GM12878 (cell line): Measurements from ENCODE around the gene ELK4. TPM values are rescaled to one million over a fixed set of nuclear protein-coding genes. Genes with fewer than 3 reads are reported as not detected.

Source experiments
- ATAC-seq: fragments of 200-7000 bp; cut with Tn5 transposase; 3 replicates; pipeline ENCODE4 v1.9.1; 2020; ENCODE audit warnings: mild to moderate bottlenecking, moderate library complexity
- BruUV-seq: library from RNA; stranded (reverse); fragments of 400-500 nt; replicated peaks from 2 replicates; lab custom pipeline; 2021; lab: Mats Ljungman, UMichigan
- CTCF ChIA-PET: fragments of 300-600 bp; sonication (Branson Sonifier 250); formaldehyde crosslinking; extraction: SDS; loops from one replicate; lab custom pipeline; 2021; ENCODE audit warnings: inconsistent platforms; lab: Yijun Ruan, JAX
- POLR2A ChIA-PET: fragments of 350-600 bp; formaldehyde crosslinking; extraction: SDS; loops from one replicate; lab custom pipeline; 2021; ENCODE audit warnings: inconsistent platforms; lab: Charles Lee
- RAD21 ChIA-PET: fragments of 300-600 bp; sonication (Branson Sonifier 250); formaldehyde crosslinking; loops from one replicate; lab custom pipeline; 2023; ENCODE audit warnings: antibody characterized with exemption; ENCODE audit not compliant: unreplicated experiment; lab: Charles Lee
- SMC1A ChIA-PET: fragments of 300-600 bp; sonication (Branson Sonifier 250); formaldehyde crosslinking; loops from one replicate; lab custom pipeline; 2023; ENCODE audit not compliant: unreplicated experiment, uncharacterized antibody; lab: Charles Lee
- DNase-seq: peaks from one replicate; pipeline ENCODE4 v3.0.0-alpha.2; 2011; ENCODE audit warnings: low read depth, low spot score
- FAIRE-seq: peaks from 3 replicates; lab custom pipeline; 2011; peaks lifted over from hg19 to GRCh38; lab: Jason Lieb, UNC
- H2AFZ ChIP-seq: 2 replicates; pipeline ENCODE4 v1.6.0; 2011; ENCODE audit warnings: low read depth, low read length, control low read depth; ENCODE audit not compliant: control insufficient read depth
- H3K27ac ChIP-seq: 2 replicates; pipeline ENCODE4 v1.5.1; 2011; ENCODE audit warnings: control low read depth; ENCODE audit not compliant: control insufficient read depth, insufficient read depth
- H3K27me3 ChIP-seq, 2 experiments: replicated peaks in 1 of 2; 2 replicates each; pipeline versions ENCODE4 v1.6.0 to v1.6.1; 2011; ENCODE audit warnings: low read length in 1 of 2; ENCODE audit not compliant: control insufficient read depth in 2 of 2, insufficient read depth in 2 of 2
- H3K36me3 ChIP-seq, 2 experiments: 2 replicates each; pipeline ENCODE4 v1.5.1; 2011; ENCODE audit warnings: low read length in 1 of 2; ENCODE audit not compliant: control insufficient read depth in 2 of 2, insufficient read depth in 2 of 2
- H3K4me1 ChIP-seq: 2 replicates; pipeline ENCODE4 v1.6.1; 2011; ENCODE audit warnings: mild to moderate bottlenecking, low read length, moderate library complexity, mixed read lengths; ENCODE audit not compliant: control insufficient read depth, insufficient read depth
- H3K4me2 ChIP-seq: 2 replicates; pipeline ENCODE4 v1.6.0; 2011; ENCODE audit warnings: control low read depth; ENCODE audit not compliant: control insufficient read depth, insufficient read depth
- H3K4me3 ChIP-seq: fragments of 200-600 bp; sonication (generic); 2 replicates; pipeline ENCODE4 v1.5.1; 2016
- H3K79me2 ChIP-seq: 2 replicates; pipeline ENCODE4 v1.6.0; 2011; ENCODE audit warnings: low read length; ENCODE audit not compliant: control insufficient read depth, insufficient read depth
- H3K9ac ChIP-seq: 2 replicates; pipeline ENCODE4 v1.8.0; 2011; ENCODE audit warnings: low read length, control low read depth, mixed read lengths; ENCODE audit not compliant: control insufficient read depth, insufficient read depth
- H3K9me3 ChIP-seq: replicated peaks from 3 replicates; pipeline ENCODE4 v1.5.1; 2011; ENCODE audit warnings: mild to moderate bottlenecking, low read length; ENCODE audit not compliant: control insufficient read depth, insufficient read depth
- H4K20me1 ChIP-seq: 2 replicates; pipeline ENCODE4 v1.6.0; 2011; ENCODE audit not compliant: control insufficient read depth, insufficient read depth
- BMI1 ChIP-seq: fragments of 450-650 bp; IDR thresholded peaks from 2 replicates; pipeline ENCODE4 v1.6.1; 2016; ENCODE audit warnings: mild to moderate bottlenecking, moderate library complexity, borderline replicate concordance
- CBFB ChIP-seq: IDR thresholded peaks from 2 replicates; pipeline ENCODE4 v1.6.1; 2016; ENCODE audit warnings: antibody characterized with exemption, low read depth
- CBX3 ChIP-seq: fragments of 200-600 bp; sonication (generic); IDR thresholded peaks from 2 replicates; pipeline ENCODE4 v1.6.1; 2016; ENCODE audit warnings: low read depth, borderline replicate concordance
- CHD4 ChIP-seq: fragments of 200-600 bp; sonication (generic); IDR thresholded peaks from 2 replicates; pipeline ENCODE4 v1.6.1; 2016; ENCODE audit warnings: mild to moderate bottlenecking
- DPF2 ChIP-seq: fragments of 450-650 bp; IDR thresholded peaks from 2 replicates; pipeline ENCODE4 v1.6.1; 2017; ENCODE audit warnings: mild to moderate bottlenecking
- MEF2B ChIP-seq: fragments of 450-650 bp; IDR thresholded peaks from 2 replicates; pipeline ENCODE4 v1.6.1; 2018; ENCODE audit warnings: mild to moderate bottlenecking, moderate library complexity; ENCODE audit not compliant: partially characterized antibody, poor library complexity, severe bottlenecking
- NBN ChIP-seq: fragments of 450-650 bp; IDR thresholded peaks from 2 replicates; pipeline ENCODE4 v1.6.1; 2016
- POLR2AphosphoS5 ChIP-seq: IDR thresholded peaks from 2 replicates; pipeline ENCODE4 v1.6.1; 2011; ENCODE audit warnings: mild to moderate bottlenecking, low read length, inconsistent platforms
- SIX5 ChIP-seq: IDR thresholded peaks from 2 replicates; pipeline ENCODE4 v1.6.1; 2011; ENCODE audit warnings: mild to moderate bottlenecking, low read depth, low read length, moderate library complexity; ENCODE audit not compliant: severe bottlenecking
- TAF1 ChIP-seq: IDR thresholded peaks from 2 replicates; pipeline ENCODE4 v1.6.1; 2011; ENCODE audit warnings: mild to moderate bottlenecking, low read depth, low read length, borderline replicate concordance
- YY1 ChIP-seq: IDR thresholded peaks from 2 replicates; pipeline ENCODE4 v1.6.1; 2011; ENCODE audit warnings: low read depth, mild to moderate bottlenecking, low read length
- ZNF384 ChIP-seq: IDR thresholded peaks from 2 replicates; pipeline ENCODE4 v1.6.1; 2012; ENCODE audit warnings: low read depth, mild to moderate bottlenecking, low read length, improper control_type of control experiment, borderline replicate concordance
- ZNF622 ChIP-seq: fragments of 450-650 bp; IDR thresholded peaks from 2 replicates; pipeline ENCODE4 v1.6.1; 2017; ENCODE audit warnings: mild to moderate bottlenecking, inconsistent platforms
- WGBS: methylation state at CpG from one replicate; pipeline ENCODE4 v1.1.6; 2016; ENCODE audit warnings: low lambda C conversion rate; ENCODE audit not compliant: insufficient replicate concordance, insufficient coverage; ENCODE audit errors: missing lambda C conversion rate; 5-methylcytosine and 5-hydroxymethylcytosine counted together
- in situ Hi-C: fragments of 300-500 bp; cut with MboI; formaldehyde crosslinking; loops from 9 replicates; pipeline ENCODE4 v1.14.3; 2018; ENCODE audit warnings: mixed read lengths
- intact Hi-C: fragments of 100-400 bp; cut with micrococcal nuclease; formaldehyde crosslinking; loops from one replicate; pipeline ENCODE4 v1.14.2; 2022; ENCODE audit not compliant: unreplicated experiment
- polyA plus RNA-seq, 11 experiments: library from polyadenylated mRNA; depleted of rRNA in 4 of 11; unstranded in 6 of 11; stranded (reverse) in 5 of 11; fragments of >200 nt; fragmentation: Nextera tagmentation in 4 of 11; fragmentation: Illumina TruSeq in 1 of 11; extraction: Ambion mirVana in 4 of 11; extraction: Trizol in 1 of 11; gene quantifications; 1 replicate in 1 of 11; 2 replicates in 10 of 11; pipeline versions ENCODE4 v1.2.1 to v1.2.3, GENCODE V29; 2011 to 2016; ENCODE audit warnings: inconsistent platforms in 2 of 11, missing spikeins in 2 of 11, low read depth in 1 of 11
- total RNA-seq, 4 experiments: library from RNA; depleted of rRNA in 3 of 4; stranded (reverse); fragments of >200 nt in 3 of 4; fragmentation: Illumina TruSeq in 1 of 4; extraction: Trizol in 1 of 4; gene quantifications; 2 replicates each; pipeline versions ENCODE4 v1.2.1 to v1.2.3, GENCODE V29; 2013 to 2021
- TF ChIP-seq, protein P1 (sequence below): fragments of 450-650 bp; formaldehyde crosslinking; IDR thresholded peaks from 2 replicates; pipeline ENCODE4 v1.5.0; 2022; ENCODE audit warnings: mild to moderate bottlenecking, missing genetic modification characterization
- TF ChIP-seq, protein P2 (sequence below): fragments of 450-650 bp; IDR thresholded peaks from 2 replicates; pipeline ENCODE4 v1.6.1; 2018; ENCODE audit warnings: borderline replicate concordance, mild to moderate bottlenecking; ENCODE audit not compliant: partially characterized antibody

The ELK4 gene
- total and polyA plus RNA-seq, 10 of the 15 experiments (the other 5 are each of a cell fraction or from before 2014, with no cell fraction given) = 5.2 to 71.5 (median 18.5) TPM

DNA sequence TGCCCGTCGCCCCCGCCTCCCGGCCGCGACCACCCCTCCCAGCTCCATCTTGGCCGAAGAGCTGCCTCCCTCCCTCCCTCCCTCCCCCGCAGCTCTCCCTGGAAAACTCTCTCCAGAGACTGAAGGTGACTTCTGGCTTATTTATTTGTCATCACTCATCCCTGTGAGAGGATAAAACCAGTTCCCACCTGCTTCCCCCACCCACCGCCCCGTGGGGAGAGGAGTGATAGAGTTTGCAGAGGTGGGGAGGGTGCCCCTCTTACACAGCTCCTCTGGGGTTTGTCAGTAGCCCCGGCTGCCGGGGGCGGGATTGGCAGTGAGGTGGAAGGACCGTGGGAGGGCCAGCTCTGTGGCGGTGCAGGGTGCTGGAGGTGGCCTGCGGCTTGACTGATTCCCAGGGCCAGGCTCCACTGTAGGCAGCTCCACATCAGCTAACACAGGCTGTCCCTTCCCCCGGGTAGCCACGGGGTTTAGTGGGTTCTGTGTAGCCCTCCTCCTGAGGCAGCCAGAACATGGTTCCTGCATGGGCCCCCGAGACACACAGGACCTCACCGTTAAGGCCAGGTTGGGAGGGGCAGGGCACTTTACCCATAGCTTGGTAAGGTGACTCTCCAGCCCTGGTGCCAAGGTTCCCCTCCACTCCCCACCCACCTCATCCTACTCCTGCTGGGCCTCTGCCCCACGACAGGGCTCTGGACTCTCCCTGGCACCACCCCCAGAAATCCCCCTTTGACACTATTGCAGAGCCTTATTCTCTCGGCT, 62.2 kb downstream of the ELK4 start (continued):
- TF ChIP-seq CBFB (no peak), ZNF384 (no peak), NBN (no peak)

DNA sequence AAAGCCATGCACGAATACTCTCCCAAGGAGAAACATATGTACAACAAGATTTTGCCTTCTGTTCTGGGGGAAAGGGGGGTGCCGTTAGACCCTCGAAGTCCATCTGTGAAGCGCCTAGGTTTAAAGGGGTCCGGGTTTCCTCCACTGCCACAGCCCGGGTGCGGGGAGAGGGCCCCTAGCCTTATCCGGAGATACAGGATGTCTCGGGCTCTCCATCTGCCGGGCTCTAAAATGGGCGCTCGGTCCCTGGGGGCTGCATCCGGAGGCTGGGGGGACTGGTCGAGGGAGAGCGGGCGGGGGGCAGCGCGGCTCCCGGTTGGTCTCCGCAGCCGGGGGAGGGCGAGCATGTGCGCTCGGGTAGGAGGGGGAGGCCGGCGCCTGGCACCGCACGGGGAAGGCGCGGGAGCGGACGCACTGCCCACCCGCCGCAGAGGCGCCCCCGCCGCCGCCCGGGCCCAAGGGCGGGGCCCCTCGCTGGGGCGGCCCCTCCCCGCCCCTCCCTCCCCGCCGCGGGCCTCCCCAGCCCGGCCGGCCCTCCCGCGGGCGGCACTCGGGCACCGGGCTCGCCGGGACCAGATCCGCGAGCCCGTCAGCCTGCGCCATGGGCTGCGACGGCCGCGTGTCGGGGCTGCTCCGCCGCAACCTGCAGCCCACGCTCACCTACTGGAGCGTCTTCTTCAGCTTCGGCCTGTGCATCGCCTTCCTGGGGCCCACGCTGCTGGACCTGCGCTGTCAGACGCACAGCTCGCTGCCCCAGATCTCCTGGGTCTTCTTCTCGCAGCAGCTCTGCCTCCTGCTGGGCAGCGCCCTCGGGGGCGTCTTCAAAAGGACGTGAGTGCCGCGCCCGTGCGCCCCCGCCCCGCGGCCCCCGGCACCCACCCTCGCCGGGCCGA, 63.1 kb downstream of the ELK4 start:
- no TSS peak for BruUV-seq
- Histone ChIP-seq H3K27ac (no peak overlapping the region), H3K4me3 (no peak overlapping the region), H4K20me1 (no peaks in the 10 kb centered on the region), H3K27me3 (peaks cover 9 to 17% of the 10 kb centered on the region in 2 experiments), H3K9ac (no peak overlapping the region), H3K4me2 (no peak overlapping the region), H3K79me2 (no peaks in the 10 kb centered on the region), H3K36me3 (no peaks in the 10 kb centered on the region), H2AFZ (no peak overlapping the region), H3K4me1 (no peaks in the 10 kb centered on the region), H3K9me3 (no peaks in the 10 kb centered on the region)
- ChIA-PET RAD21 (no interaction called here), SMC1A (interaction anchor here (0.7 to 1.3 kb wide), 2 partner anchors 26 to 40 kb away, joined by 3 read pairs; no protein-coding TSS in a partner anchor), CTCF (interaction anchor here (0.6 kb wide), 1 partner anchor 234 kb away, joined by 3 read pairs; no protein-coding TSS in a partner anchor), POLR2A (no interaction called here)
- intact Hi-C loops = no loop called here
- in situ Hi-C loops = no loop called here
- DNase-seq (no peak), FAIRE-seq (no peak), ATAC-seq (no peak)
- WGBS = 14% methylated on average over 31 of the region's 90 CpGs
- TF ChIP-seq BMI1 (no peak), ZNF622 (no peak), MEF2B (no peak), CBFB (no peak), CBX3 (no peak), TAF1 (no peak), YY1 (no peak), DPF2 (no peak), POLR2AphosphoS5 (no peak), CHD4 (no peak), SIX5 (no peak)
- TF ChIP-seq, protein P1, sequence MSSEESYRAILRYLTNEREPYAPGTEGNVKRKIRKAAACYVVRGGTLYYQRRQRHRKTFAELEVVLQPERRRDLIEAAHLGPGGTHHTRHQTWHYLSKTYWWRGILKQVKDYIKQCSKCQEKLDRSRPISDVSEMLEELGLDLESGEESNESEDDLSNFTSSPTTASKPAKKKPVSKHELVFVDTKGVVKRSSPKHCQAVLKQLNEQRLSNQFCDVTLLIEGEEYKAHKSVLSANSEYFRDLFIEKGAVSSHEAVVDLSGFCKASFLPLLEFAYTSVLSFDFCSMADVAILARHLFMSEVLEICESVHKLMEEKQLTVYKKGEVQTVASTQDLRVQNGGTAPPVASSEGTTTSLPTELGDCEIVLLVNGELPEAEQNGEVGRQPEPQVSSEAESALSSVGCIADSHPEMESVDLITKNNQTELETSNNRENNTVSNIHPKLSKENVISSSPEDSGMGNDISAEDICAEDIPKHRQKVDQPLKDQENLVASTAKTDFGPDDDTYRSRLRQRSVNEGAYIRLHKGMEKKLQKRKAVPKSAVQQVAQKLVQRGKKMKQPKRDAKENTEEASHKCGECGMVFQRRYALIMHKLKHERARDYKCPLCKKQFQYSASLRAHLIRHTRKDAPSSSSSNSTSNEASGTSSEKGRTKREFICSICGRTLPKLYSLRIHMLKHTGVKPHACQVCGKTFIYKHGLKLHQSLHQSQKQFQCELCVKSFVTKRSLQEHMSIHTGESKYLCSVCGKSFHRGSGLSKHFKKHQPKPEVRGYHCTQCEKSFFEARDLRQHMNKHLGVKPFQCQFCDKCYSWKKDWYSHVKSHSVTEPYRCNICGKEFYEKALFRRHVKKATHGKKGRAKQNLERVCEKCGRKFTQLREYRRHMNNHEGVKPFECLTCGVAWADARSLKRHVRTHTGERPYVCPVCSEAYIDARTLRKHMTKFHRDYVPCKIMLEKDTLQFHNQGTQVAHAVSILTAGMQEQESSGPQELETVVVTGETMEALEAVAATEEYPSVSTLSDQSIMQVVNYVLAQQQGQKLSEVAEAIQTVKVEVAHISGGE (CRISPR knock-in tag) = no peak
- TF ChIP-seq, protein P2, sequence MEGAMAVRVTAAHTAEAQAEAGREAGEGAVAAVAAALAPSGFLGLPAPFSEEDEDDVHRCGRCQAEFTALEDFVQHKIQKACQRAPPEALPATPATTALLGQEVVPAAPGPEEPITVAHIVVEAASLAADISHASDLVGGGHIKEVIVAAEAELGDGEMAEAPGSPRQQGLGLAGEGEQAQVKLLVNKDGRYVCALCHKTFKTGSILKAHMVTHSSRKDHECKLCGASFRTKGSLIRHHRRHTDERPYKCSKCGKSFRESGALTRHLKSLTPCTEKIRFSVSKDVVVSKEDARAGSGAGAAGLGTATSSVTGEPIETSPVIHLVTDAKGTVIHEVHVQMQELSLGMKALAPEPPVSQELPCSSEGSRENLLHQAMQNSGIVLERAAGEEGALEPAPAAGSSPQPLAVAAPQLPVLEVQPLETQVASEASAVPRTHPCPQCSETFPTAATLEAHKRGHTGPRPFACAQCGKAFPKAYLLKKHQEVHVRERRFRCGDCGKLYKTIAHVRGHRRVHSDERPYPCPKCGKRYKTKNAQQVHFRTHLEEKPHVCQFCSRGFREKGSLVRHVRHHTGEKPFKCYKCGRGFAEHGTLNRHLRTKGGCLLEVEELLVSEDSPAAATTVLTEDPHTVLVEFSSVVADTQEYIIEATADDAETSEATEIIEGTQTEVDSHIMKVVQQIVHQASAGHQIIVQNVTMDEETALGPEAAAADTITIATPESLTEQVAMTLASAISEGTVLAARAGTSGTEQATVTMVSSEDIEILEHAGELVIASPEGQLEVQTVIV = no peak
